Nephron (organoid): Measurements from ENCODE around the gene CHST11.

Source experiments
- H3K27ac Mint-ChIP-seq, 3 experiments: 2 replicates each; pipeline ENCODE4 v1.8.0; 2020; ENCODE audit warnings: mixed read lengths in 3 of 3, mild to moderate bottlenecking in 2 of 3, moderate library complexity in 1 of 3
- H3K27me3 Mint-ChIP-seq: 2 replicates; pipeline ENCODE4 v1.8.0; 2021; ENCODE audit warnings: low read depth, mild to moderate bottlenecking, moderate library complexity, mixed read lengths
- H3K36me3 Mint-ChIP-seq: 2 replicates; pipeline ENCODE4 v1.8.0; 2020; ENCODE audit warnings: low read depth, mixed read lengths
- H3K4me1 Mint-ChIP-seq: 2 replicates; pipeline ENCODE4 v1.8.0; 2020; ENCODE audit warnings: mixed read lengths
- H3K4me3 Mint-ChIP-seq, 3 experiments: 2 replicates each; pipeline ENCODE4 v1.8.0; 2020; ENCODE audit warnings: mild to moderate bottlenecking in 3 of 3, mixed read lengths in 3 of 3, moderate library complexity in 2 of 3
- H3K9me3 Mint-ChIP-seq: 2 replicates; pipeline ENCODE4 v1.8.0; 2020; ENCODE audit warnings: mixed read lengths
- CTCF ChIP-seq, 3 experiments: fragments of 200-600 bp; sonication (generic); IDR thresholded peaks; one replicate each; pipeline ENCODE4 v1.5.0; 2021; ENCODE audit warnings: antibody characterized with exemption in 3 of 3; ENCODE audit not compliant: unreplicated experiment in 3 of 3

The CHST11 gene

DNA sequence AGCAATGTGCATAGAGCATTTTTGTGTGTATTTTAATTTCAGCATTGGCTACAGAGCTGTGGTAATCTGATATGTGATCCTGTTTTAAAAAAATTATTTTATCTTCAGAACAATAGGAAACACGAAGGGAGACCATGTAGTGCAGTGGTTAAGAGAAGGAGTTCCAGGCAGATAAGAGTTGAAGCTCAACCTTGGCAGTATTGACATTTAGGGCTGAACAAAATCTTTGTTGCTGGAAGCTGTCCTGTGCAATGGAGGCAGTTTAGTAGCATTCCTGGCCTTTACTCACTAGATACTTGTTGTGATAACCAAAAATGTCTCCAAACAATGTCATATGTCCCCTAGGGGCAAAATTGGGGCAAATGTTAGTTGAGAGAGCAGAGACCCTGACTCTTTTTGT is 59.2 kb downstream of the CHST11 start:
- H3K27ac Mint-ChIP-seq = no peak overlapping the region
- TF ChIP-seq CTCF (IDR thresholded peaks at IDR 0.05; ENCODE audit: unreplicated experiment in 3 of 3) = no peak
- H3K27me3 Mint-ChIP-seq = no peaks in the 10 kb centered on the region
- H3K4me1 Mint-ChIP-seq = peaks cover 46% of the 10 kb centered on the region
- no peaks in the 10 kb centered on the region for H3K9me3 Mint-ChIP-seq
- H3K36me3 Mint-ChIP-seq = no peaks in the 10 kb centered on the region
- no peak overlapping the region for H3K4me3 Mint-ChIP-seq

GRCh38 chr12:104516821-104517220 is 60.1 kb downstream of the CHST11 start:
- peaks cover 48% of the 10 kb centered on the region for H3K4me1 Mint-ChIP-seq
- TF ChIP-seq CTCF (IDR thresholded peaks at IDR 0.05; ENCODE audit: unreplicated experiment in 3 of 3) = no peak
- no peaks in the 10 kb centered on the region for H3K36me3 Mint-ChIP-seq
- no peak overlapping the region for H3K27ac Mint-ChIP-seq
- no peak overlapping the region for H3K4me3 Mint-ChIP-seq
- H3K27me3 Mint-ChIP-seq = no peaks in the 10 kb centered on the region
- H3K9me3 Mint-ChIP-seq = no peaks in the 10 kb centered on the region

- no peaks in the 10 kb centered on the region for H3K9me3 Mint-ChIP-seq
- no peak overlapping the region for H3K4me3 Mint-ChIP-seq
- no peak for TF ChIP-seq CTCF (IDR thresholded peaks at IDR 0.05; ENCODE audit: unreplicated experiment in 3 of 3)
- H3K36me3 Mint-ChIP-seq = no peaks in the 10 kb centered on the region
- peaks cover 56% of the 10 kb centered on the region for H3K4me1 Mint-ChIP-seq
- H3K27me3 Mint-ChIP-seq = peaks cover 1% of the 10 kb centered on the region
- H3K27ac Mint-ChIP-seq = no peak overlapping the region
These were observed 61.1 kb downstream of the CHST11 start for GRCh38 chr12:104517880-104518279.

- no peak overlapping the region for H3K27ac Mint-ChIP-seq
- H3K9me3 Mint-ChIP-seq = no peaks in the 10 kb centered on the region
- peaks cover 64% of the 10 kb centered on the region for H3K4me1 Mint-ChIP-seq
- no peaks in the 10 kb centered on the region for H3K36me3 Mint-ChIP-seq
- no peak overlapping the region for H3K4me3 Mint-ChIP-seq
- TF ChIP-seq CTCF (IDR thresholded peaks at IDR 0.05; ENCODE audit: unreplicated experiment in 3 of 3) = no peak
- H3K27me3 Mint-ChIP-seq = peaks cover 5% of the 10 kb centered on the region
These were observed 62.7 kb downstream of the CHST11 start for GRCh38 chr12:104519190-104520019.

DNA sequence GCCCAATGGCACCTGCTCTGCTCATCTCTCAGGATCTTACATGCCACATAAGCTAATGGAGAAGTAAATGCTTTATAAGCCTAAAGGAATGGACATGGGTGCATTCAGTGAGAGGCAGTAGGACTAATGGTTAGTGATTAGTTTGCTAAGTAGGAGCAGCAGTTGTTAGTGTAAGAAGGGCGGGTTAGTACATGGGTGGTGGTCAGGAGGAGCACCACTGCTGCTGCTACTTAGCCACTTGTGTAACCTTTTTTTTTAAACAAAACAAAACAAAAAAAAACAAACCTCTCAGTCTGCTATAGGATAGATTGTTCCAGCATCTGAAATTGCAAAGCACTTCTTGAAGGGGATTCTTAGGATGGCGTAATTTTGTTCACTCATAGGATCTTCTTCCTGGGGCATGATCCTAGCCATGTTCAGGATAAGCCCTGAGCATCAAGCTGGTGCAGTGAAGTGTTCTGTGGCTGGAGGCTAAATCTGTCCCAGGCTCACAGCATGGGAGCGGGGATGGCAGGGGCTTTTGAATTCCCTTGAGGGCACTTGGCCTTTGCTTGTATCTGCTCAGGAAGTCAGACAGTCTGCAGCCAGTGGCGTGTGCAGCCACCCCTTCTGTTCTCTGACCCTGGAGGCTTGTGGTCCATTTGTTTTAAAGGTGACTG is 63.6 kb downstream of the CHST11 start:
- TF ChIP-seq CTCF (IDR thresholded peaks at IDR 0.05; ENCODE audit: unreplicated experiment in 3 of 3) = no peak
- Mint-ChIP-seq H3K27me3 (peaks cover 5% of the 10 kb centered on the region), H3K9me3 (no peaks in the 10 kb centered on the region), H3K36me3 (no peaks in the 10 kb centered on the region), H3K27ac (peak overlapping the region in 1 of 3 experiments; percentile 5), H3K4me1 (peaks cover 73% of the 10 kb centered on the region), H3K4me3 (no peak overlapping the region)
